B cell (primary cell): ENCODE data around the gene KCTD12.

Source experiments
- CTCF ChIP-seq: fragments of 200-600 bp; IDR thresholded peaks from one replicate; pipeline ENCODE4 v1.8.0; 2022; ENCODE audit warnings: antibody characterized with exemption, mild to moderate bottlenecking
- EZH2 ChIP-seq: IDR thresholded peaks from 2 replicates; pipeline ENCODE4 v1.6.1; 2012; ENCODE audit warnings: borderline replicate concordance, low read depth, mild to moderate bottlenecking, moderate library complexity, low read length; ENCODE audit not compliant: insufficient read depth, poor library complexity, severe bottlenecking

GRCh38 chr13:76889254-76889653, 3.0 kb upstream of the KCTD12 start:
- TF ChIP-seq CTCF (no peak), EZH2 (no peak)
